HL-60 (cell line): ENCODE measurements around the gene COL20A1.

Experiments used
- DNase-seq, 2 experiments: peaks; one replicate each; pipeline ENCODE4 v3.0.0-alpha.2; 2010 to 2020; ENCODE audit warnings: low read depth in 1 of 2, low spot score in 1 of 2
- H3K27ac ChIP-seq: fragments of 250-450 bp; sonication (Bioruptor Pico); replicated peaks from 2 replicates; pipeline ENCODE4 v1.5.1; 2020; ENCODE audit warnings: mild to moderate bottlenecking, moderate library complexity
- H3K27me3 ChIP-seq: fragments of 250-450 bp; sonication (Bioruptor Pico); 2 replicates; pipeline ENCODE4 v1.5.1; 2021; ENCODE audit warnings: mild to moderate bottlenecking, moderate library complexity; ENCODE audit not compliant: insufficient read depth, poor library complexity, severe bottlenecking
- H3K4me3 ChIP-seq: replicated peaks from 2 replicates; pipeline ENCODE4 v1.5.1; 2011; ENCODE audit warnings: mild to moderate bottlenecking, control low read depth, low read length; ENCODE audit not compliant: insufficient read depth
- CTCF ChIP-seq: IDR thresholded peaks from one replicate; pipeline ENCODE4 v1.5.1; 2011; ENCODE audit warnings: low read length, control low read depth, inconsistent platforms; ENCODE audit not compliant: insufficient read depth
- GABPA ChIP-seq: IDR thresholded peaks from 2 replicates; pipeline ENCODE4 v1.6.1; 2012; ENCODE audit warnings: low read depth
- POLR2AphosphoS5 ChIP-seq: IDR thresholded peaks from 2 replicates; pipeline ENCODE4 v1.6.1; 2012; ENCODE audit warnings: low read depth
- REST ChIP-seq: IDR thresholded peaks from 2 replicates; pipeline ENCODE4 v1.6.1; 2012; ENCODE audit warnings: low read depth; ENCODE audit not compliant: insufficient replicate concordance
- SPI1 ChIP-seq: IDR thresholded peaks from 2 replicates; pipeline ENCODE4 v1.6.1; 2012; ENCODE audit warnings: low read depth, mild to moderate bottlenecking, borderline replicate concordance

Gene COL20A1

DNA sequence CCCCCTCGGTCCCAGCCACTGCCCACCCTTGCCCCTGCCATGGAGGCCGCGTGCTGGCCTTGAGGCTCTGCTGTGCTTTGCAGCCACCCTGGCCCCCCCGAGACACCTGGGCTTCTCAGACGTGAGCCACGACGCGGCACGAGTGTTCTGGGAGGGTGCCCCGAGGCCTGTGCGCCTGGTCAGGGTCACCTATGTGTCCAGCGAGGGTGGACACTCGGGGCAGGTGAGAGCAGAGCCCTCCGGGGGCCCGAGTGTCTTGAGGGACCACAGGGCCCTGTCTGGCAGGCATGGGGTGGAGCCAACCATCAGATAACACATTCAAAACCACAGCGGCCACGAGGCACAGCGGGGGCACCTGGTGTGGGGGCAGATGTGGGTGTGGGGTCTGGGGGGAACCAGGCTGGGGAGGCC, 18.9 kb downstream of the COL20A1 start:
- Histone ChIP-seq H3K27me3 (no peaks in the 10 kb centered on the region), H3K27ac (no peak overlapping the region), H3K4me3 (no peak overlapping the region)
- DNase-seq: no peak
- no peak for TF ChIP-seq POLR2AphosphoS5
- no peak for TF ChIP-seq REST
- TF ChIP-seq GABPA: no peak
- no peak for TF ChIP-seq SPI1
- TF ChIP-seq CTCF: no peak

- Histone ChIP-seq H3K4me3 (no peak overlapping the region), H3K27ac (no peak overlapping the region), H3K27me3 (no peaks in the 10 kb centered on the region)
- TF ChIP-seq REST: no peak
- no peak for TF ChIP-seq SPI1
- TF ChIP-seq CTCF: no peak
- no peak for TF ChIP-seq GABPA
- TF ChIP-seq POLR2AphosphoS5: no peak
- DNase-seq: no peak
These were observed 19.3 kb downstream of the COL20A1 start for GRCh38 chr20:63312273-63312672.

DNA sequence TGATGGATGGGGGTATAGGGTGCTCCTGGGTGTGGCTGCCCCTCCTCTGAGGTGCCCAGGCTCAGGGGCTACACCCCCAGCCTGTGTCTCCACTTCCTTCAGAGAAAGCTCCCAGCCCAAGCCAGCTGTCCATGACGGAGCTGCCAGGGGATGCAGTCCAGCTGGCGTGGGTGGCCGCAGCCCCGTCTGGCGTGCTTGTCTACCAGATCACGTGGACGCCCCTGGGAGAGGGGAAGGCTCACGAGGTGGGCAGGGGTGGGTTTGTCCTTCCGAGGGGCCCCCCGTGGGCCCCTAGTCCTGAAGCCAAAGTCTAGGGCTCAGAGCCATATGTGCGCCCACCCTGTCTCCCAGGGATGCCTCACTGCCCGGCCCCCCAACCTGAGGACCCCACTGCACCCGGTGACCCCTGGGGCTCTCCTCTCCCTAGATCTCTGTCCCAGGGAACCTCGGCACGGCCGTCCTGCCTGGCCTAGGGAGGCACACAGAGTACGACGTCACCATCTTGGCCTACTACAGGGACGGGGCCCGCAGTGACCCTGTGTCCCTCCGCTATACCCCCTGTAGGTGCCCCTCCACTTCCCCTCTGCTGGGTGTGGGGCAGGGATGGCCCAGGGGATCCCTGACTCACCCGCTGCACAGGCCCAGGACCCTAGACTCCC, 19.8 kb downstream of the COL20A1 start:
- Histone ChIP-seq H3K27me3 (no peaks in the 10 kb centered on the region), H3K27ac (no peak overlapping the region)
- no peak for TF ChIP-seq CTCF
- no peak for TF ChIP-seq GABPA
- TF ChIP-seq SPI1: no peak
- no peak for TF ChIP-seq POLR2AphosphoS5
- TF ChIP-seq REST: no peak

More for the DNA sequence above, 19.8 kb downstream of the COL20A1 start:
- no peak for DNase-seq
- H3K4me3 ChIP-seq: no peak overlapping the region
